HG02759 (cell line): ENCODE measurements around the gene CPNE8.
A peak's percentile ranks its signal among the peaks of the same experiment; 100 is the strongest.

Experiments used
- ATAC-seq: cut with Tn5 transposase; IDR thresholded peaks from one replicate; pipeline ENCODE4 v1.9.1; 2021; ENCODE audit warnings: mild to moderate bottlenecking, moderate library complexity; ENCODE audit not compliant: unreplicated experiment

Gene CPNE8

DNA sequence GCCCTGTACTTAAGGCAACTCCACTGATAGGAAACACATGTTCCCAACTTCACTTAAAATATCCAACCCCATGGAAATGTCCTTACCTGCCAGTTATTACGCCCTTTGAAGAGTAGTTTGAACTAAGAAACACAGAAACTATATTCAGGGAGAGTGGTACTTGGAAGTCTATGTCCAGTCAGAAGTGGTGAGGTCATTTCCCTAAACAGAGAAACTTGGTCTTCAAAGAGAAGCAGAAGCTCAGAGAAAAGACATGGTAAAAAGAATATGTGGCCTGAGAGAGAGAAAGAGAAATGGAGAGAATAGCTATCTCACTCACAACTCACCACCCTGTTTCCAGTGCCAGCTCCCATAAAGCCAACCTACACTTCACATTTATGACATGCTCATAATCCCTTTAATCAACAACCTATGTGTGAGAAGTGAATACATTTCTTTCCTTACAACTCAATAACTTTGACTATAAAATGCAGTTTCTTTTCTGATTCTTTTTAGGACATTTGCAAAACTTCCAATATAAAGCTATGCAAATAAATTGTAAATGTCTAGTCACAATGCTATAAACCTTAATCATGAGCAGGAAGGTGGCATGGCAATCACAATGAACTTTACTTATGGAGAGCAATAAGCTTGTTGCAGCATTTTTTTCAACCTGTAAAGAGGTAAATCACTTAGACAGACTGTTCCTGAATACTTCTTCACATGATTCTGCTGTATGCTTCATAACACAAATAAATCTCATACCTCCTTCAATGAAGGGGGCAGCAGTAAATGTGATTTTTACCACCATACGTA lies 67.1 kb downstream of the CPNE8 start:
- ATAC-seq, result no peak

DNA sequence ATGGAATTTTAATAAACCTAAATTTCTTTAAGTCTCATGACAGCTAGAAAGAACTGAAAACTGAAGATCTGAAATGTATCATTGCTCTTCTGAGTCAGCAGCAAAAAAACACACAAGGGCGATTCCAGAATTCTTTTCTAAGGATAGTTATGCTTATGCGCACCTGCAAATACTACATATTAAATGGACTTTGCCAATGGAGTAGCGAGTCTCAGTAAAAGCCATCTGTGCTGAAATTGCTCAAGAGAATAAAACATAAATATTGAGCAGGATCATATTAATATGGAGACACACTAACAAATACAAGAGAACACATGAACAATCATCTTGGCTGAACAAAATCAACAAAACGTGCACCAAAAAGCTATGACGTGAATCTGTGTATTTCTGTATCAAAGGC lies 73.7 kb downstream of the CPNE8 start:
- no peak for ATAC-seq

DNA sequence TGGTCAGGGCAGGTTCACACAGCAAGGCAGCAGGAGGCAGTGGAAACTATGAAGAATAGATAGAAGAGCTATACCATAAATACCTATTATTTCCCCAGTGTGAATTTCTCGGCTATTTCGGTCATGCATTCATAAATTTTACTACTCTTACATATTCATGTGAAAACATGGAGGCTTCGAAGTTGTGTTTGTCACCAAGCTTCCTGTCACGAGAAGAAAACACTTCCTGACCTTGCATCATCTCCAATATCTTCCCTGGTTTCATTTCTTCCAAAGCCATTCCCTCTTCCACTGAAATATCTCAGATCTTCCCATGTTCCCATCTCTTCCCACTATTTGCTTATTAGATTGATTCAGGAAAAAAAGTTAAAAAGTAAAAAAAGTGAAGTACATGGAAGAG lies 80.4 kb downstream of the CPNE8 start:
- no peak for ATAC-seq

DNA sequence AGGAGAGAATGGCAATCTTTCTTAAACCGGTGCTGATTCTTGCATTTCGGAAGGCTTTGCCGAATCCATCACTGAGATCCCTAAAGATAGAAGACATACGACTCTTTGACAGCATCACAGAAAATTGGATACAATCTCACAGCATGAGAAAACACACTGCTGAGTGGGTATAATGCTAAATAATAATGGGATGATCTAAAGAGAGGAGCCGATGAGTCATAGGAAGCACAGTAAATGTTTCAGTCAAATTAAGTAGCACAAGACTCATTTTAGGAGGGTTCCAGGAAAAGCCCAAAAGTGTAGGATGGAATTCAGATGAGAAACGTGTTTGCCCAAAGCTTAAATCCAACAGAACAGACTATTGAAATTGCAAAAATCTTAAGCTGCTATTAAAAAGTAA lies 81.7 kb downstream of the CPNE8 start:
- no peak for ATAC-seq

DNA sequence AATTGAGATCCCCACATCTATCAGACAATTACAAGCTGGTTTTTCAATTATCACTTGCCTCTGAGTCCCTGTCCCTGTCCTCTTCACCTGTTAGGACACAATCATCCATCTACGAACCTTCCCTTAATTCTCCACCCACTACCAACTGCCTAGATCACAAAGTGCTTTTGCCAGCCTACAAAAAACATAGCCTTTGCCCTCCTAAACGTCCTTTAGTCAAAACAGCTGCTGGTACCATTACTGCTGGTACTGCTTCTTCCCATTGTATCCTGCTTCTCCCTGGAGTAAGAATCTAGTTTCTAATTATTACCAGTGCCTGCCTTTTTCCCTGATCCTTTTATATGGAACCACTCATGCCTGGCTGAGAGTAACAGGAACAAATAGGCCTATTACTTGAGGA lies 82.1 kb downstream of the CPNE8 start:
- ATAC-seq, result no peak

DNA sequence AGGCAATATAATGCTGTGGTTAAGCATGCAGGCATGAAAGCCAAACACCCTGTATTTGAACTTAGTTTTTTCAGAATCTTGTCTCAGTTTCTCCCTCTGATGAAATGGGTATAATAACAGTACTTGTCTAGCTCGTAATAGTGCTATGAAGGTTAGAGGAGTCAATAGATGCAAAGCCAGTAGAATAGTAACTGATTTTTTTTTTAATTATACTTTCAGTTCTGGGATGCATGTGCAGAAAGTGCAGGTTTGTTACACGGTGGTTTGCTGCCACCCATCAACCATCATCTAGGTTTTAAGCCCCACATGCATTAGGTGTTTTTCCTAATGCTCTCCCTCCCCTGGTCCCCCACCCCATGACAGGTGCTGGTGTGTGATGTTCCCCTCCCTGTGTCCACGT lies 87.4 kb downstream of the CPNE8 start:
- no peak for ATAC-seq

DNA sequence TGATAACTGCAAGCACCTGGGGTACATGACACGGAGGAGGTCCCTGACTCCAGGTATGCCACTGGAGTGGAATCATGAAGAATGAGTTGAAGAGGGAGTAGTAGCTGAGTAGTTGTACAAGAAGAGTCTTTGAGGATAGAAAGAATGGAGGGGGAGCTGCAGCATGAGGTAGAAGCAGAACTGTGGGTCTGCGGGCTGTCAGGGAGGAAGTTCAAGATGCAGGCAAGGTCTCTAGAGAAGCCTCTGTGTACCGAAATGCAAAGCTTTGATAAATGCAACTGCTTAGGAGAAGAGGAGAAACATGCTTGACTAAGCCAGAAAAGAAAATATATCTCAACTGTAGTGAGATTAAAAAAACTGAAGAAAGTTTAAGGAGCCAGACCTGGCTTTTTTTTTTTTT lies 91.5 kb downstream of the CPNE8 start:
- ATAC-seq, result no peak

DNA sequence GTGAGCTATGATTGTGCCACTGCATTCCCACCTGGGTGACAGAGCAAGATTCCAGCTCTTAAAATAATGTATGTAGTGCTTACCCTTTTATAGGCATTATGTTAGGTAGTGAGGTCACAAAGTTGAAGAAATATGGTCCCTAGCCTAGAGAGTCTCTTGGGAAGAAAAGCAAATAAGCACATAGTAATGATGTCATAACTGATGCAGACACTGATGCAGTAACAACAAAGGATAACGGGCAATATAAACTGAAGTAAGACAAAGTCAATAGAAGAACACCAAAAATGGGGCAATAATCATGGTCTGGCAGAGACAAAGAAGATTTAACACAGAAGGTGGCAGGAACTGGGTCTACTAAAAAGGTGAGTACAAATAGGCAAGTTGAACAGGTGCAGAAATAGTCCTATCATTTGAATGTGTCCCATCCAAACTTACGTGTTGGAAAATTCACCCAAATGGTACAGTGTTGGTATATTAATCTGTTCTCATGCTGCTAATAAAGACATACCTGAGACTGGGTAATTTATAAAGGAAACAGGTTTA lies 93.5 kb downstream of the CPNE8 start:
- no peak for ATAC-seq

DNA sequence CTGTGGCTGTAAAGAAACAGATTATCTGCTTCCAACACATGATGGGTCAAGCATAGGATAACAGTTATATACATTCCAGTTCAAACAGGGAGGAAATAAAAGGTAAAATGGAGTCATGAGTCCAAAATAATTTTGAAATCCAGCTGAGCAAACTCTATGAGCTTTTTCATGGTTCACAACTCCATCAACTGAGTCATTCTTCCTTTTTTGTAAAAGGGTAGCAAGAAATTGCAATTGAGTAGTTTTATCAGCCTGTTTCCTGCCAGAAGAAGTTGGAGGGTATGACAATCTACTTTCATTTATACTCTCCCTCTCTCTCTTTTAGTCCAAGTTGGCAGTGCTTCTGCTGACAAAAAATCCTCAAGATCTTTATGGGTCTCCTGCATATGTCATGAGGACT lies 95.6 kb downstream of the CPNE8 start:
- ATAC-seq, result no peak

DNA sequence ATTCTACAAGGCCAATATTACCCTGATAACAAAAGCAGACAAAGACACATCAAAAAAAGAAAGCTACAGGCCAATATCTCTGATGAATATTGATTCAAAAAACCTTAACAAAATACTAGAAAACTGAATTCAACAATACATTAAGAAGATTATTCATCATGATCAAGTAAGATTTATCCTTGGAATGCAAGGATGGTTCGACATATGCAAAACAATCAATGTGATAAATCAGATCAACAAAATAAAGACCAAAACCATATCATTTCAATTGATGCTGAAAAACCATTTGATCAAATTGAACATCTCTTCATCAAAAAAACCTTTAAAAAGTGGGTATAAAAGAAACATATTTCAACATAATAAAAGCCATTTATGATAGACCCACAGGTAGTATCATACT lies 117.3 kb downstream of the CPNE8 start:
- no peak for ATAC-seq

DNA sequence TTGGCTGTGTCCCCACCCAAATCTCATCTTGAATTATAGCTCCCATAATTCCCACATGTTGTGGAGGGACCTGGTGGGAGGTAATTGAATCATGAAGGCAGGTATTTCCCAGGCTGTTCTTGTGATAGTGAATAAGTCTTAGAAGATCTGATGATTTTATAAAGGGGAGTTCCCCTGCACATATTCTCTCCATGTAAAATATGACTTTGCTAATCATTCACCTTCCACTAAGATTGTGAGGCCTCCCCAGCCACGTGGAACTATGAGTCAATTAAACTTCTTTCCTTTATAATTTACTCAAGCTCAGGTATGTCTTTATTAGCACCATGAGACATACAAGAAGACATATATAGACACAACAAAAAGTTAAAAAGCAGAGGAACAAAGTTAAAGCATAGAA lies 120.0 kb downstream of the CPNE8 start:
- no peak for ATAC-seq

DNA sequence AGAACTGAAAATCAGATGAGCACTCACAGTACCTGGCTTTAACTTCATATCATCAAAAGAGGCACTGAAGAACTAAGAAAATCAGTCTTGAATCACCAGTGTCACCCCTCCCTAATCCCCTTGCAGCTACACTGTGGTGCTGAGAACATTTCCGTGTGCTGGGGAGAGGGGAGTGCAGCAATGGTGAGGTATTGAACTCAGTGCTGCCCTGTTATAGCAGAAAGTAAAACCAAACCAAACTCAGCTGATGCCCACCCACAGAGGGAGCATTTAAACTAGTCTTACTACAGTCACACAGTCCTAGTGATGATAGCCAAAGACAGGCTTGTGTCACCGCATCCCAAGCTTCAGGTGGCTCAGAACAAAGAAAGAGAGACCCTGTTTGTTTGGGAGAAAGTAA lies 122.1 kb downstream of the CPNE8 start:
- ATAC-seq, result no peak

DNA sequence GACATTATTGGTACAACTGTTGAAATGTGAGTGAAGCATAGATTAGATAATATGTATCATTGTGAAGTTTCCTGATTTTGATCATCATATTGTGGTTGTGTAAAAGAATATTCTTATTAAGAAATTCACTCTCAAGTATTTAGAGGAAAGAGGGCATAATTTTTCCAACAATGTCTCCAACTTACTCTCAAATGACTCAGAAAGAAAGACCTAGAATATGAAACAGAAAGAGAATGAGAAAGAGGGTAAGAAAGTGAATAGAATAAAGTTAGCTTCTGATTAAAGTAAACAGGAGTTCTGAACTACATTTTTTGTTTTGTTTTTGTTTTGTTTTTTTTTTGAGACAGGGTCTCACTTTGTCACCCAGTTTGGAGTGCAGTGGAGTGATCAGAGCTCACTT lies 123.0 kb downstream of the CPNE8 start:
- no peak for ATAC-seq

DNA sequence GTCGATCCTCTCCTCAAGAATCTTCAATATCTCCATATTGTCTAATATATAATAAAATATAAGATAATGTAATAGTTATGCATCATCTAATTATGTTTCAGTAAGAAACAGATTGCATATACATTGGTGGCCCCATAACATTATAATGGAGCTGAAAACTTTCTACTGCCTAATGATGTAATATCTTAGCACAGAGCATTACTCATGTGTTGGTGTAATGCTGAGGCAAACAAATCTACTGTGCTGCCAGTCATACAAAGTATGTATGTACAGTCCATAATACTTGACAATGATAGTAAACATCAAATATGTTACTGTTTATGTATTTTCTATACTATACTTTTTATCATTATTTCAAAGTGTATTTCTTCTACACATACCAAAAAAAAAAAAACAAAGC lies 128.7 kb downstream of the CPNE8 start:
- no peak for ATAC-seq

DNA sequence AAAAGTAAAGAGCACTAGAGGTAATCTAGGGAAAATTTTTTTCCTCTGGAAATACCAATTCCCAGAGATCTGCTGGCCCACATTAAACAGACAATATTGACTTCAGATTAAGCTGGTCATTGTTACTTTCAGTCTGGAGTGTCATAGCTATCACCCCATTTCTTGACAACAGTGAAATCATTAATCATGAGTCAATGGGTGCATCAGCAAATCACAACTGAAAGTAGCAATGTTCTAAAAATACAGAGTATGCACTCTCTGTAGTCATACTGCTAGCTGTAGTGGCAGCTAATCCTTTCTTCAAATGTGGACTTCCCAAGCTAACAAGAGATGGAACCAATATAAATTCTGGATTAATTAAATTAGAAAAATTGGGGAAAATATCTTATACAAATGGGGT lies 129.9 kb downstream of the CPNE8 start:
- ATAC-seq, result peak; percentile 94

DNA sequence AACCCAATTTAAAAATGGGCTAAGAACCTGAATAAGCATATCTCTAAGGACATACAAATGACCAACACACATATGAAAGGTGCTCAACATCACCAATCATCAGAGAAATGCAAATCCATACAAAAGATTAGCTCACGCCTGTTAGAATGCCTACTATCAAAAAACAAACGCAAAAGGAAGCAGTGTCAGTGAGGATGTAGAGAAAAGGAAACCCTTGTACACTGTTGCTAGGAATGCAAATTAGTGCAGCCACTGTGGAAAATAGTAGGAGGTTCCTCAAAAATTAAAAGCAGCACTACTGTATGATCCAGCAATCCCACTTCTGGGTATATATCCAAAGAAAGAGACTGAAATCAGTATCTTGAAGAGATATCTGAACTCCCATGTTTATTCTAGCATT lies 133.0 kb downstream of the CPNE8 start:
- no peak for ATAC-seq

DNA sequence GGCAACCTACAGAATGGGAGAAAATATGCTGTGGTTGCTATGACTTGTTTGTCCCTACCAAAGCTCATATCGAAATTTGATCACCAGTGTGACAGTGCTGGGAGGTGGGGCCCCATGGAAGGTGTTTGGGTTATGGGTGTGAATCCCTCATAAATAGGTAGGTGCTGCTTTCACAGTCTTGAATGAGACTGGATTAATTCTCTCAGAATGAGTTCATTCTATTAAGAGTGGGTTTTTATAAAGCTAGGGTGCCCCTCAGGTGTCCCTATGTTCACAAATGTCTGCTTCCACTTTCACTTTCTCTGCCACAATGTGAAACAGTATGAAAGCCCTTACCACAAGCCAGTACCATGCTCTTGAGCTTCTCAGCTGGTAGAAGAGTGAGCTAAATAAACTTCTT lies 133.5 kb downstream of the CPNE8 start:
- peak; percentile 81 for ATAC-seq

DNA sequence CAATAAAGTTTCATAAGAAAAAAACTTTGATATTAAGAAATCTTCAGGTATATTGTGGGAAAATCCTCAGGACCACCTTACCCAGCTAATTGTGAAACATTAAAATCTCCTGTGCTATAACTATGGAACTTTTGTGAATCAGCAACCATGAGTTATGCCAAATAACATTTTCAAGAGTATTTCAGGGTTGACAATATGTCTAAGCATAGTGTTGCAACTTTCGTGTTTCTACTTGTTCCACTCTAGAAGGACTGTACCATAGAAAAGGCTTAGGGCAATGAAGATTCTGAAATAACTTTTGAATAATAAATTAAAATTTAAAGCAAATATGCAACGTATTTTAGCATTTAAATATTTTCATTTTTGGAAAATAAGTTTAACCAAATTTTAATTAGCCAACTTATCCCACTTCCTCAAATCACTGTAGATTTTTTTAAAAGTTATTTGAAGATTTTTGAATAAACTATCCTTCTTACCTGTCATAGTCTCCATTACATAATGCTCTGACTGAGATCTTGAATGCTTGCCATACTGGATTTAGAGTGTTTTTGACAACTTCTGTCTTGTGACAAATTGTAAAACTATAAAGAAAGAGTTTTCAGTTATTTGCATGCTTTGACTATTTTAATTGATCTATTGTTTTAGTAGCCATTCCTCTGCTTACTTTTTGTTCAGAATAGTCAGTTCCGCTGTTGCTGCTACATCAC lies 143.6 kb downstream of the CPNE8 start:
- no peak for ATAC-seq

DNA sequence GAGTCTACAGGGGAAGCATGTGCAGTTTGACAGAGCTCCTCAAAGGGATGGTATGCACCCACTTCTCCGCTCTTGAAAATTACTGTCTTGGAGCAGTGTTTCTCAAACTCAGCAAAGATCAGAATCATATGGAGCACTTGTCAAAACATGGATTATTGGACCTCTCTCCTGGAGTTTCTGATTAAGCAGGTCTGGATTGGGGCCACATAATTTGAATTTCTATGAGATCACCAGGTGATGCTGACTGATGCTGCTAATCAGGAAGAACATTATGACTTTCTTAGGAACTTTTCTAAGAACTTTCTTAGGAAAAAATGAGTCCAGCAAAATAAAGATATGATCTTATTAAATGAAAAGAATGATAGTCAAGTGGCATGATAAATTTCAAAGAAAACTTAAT lies 144.3 kb downstream of the CPNE8 start:
- ATAC-seq, result no peak

DNA sequence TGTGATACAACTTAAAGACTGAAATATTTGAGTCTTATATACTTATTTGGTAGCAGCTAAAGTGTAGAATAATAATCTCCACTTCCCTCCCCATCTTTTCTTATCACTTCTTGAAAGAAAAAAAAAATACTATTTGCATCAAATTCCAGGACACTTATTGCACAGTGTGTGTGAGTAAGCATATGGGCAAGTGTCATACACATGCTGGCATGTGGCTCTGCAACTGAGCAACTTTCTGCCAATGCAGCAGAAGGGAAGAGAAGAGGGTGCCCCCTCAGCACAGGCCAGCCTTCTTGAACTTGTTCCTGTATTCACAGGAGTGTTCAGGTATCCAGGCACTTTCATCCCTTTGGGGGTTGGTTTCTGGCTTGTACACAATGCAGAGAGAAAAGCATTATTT lies 145.8 kb downstream of the CPNE8 start:
- ATAC-seq, result no peak

DNA sequence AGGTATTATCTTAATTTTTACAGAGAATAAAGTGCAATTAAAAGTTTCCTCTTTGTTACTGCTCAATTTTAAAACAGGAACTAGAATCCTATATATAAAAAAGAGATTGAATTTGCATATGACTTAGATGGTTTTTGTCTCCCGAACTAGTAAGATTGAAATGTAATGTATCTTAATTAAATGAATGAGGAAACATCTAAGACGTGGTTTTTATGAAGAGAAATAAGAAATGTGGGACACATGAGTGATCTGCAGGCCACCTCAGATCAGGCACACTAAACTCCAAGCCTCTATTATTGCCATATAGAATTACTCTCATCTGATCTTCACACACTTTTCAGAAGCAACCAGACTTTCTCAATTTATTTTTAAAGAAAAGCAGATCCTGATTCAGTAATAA lies 158.6 kb downstream of the CPNE8 start:
- ATAC-seq, result no peak

DNA sequence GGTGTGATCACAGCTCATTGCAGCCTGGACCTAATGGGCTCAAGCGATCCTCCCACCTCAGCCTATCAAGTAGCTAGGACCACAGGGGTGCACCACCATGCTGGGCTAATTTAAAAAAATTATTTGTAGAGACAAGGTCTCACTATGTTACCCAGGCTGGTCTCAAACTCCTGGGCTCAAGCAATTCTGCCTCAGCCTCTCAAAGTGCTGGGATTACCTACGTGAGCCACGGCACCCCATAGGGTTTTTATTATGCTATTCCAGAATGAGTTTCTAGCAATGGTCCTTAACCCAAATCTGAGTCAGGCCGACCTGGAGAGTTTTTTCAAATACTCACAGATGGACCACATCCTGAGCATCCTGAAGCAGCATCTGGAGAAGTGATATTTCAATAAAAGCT lies 159.8 kb downstream of the CPNE8 start:
- ATAC-seq, result no peak
